ENCODE results near the gene SSRP1. TPM values are rescaled to one million over a fixed set of nuclear protein-coding genes. Genes with fewer than 3 reads are reported as not detected.

The SSRP1 gene
- total and polyA plus RNA-seq, 9 of the 15 experiments (the other 6 are each of a cell fraction or from before 2014, with no cell fraction given), result 91.1 to 416 (median 245) TPM

DNA sequence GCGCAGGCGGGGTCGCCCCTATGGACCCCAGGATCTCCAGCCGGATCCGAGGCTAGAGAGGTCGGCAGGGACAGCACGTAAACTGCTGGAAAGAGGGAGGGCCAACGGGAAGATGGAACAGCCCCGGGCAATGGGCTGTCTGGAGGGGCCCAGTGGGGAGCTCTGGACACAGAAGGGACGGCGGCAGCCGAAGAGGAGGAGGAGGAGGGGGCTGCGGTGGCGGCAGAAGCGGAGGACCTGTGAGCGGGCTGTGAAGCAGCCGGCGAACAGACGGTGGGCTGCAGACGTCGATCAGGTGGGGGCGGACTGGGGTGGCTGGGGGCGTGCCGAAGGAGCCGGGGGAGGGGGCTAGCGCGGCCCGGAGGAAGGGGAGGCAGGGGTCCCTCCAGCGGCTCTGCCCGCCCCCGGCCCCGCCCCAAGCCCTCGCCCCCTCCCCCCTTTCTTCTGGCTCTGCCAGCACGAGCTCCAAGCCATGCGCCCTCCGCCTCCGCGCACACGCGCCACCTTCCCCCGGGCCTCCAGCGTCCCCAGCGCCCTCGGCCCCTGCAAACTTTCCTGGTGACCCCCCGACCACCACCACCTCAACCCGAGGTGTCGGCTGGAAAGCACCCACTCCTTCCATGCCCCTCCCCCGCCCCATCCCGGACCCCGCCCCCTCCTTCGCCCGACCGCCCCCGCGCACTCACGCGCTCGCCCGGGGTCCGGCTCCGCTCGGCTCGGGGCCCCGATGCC lies 11.4 kb downstream of the SSRP1 start (continued):
- TF ChIP-seq, protein P1, sequence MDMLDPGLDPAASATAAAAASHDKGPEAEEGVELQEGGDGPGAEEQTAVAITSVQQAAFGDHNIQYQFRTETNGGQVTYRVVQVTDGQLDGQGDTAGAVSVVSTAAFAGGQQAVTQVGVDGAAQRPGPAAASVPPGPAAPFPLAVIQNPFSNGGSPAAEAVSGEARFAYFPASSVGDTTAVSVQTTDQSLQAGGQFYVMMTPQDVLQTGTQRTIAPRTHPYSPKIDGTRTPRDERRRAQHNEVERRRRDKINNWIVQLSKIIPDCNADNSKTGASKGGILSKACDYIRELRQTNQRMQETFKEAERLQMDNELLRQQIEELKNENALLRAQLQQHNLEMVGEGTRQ (CRISPR knock-in tag; IDR thresholded peaks at IDR 0.05), result no peak
- TF ChIP-seq EGR1 (conservative IDR thresholded peaks at IDR 0.05) (0 out of 2 replicates have a peak, but pooled peaks have one; percentile 15), JUND (IDR thresholded peaks at IDR 0.05; ENCODE audit: borderline replicate concordance, low read depth, low read length) (0 out of 2 replicates have a peak, but pooled peaks have one; percentile 30), JUND (tag; IDR thresholded peaks at IDR 0.05; ENCODE audit: borderline replicate concordance, low read depth, low read length) (no peak), MTA1 (IDR thresholded peaks at IDR 0.05; ENCODE audit: borderline replicate concordance) (no peak), NR2C2 (CRISPR knock-in tag; IDR thresholded peaks at IDR 0.05) (no peak), NR2C2 (tag; IDR thresholded peaks at IDR 0.05) (no peak), FOXK1 (CRISPR knock-in tag; IDR thresholded peaks at IDR 0.05; ENCODE audit: borderline replicate concordance) (no peak), MAZ (CRISPR knock-in tag; conservative IDR thresholded peaks at IDR 0.05 in 1 of 2, IDR thresholded peaks at IDR 0.05 in 1 of 2) (peak in 1 of 2 experiments; percentile 21; a peak in 1 of 4 replicates), FOS (IDR thresholded peaks at IDR 0.05; ENCODE audit: extremely low read depth, insufficient read length) (no peak), HDAC2 (IDR thresholded peaks at IDR 0.05) (0 out of 2 replicates have a peak, but pooled peaks have one; percentile 17), TBL1XR1 (IDR thresholded peaks at IDR 0.05; ENCODE audit: low read length in 2 of 2) (no peak), NFYB (IDR thresholded peaks at IDR 0.05; ENCODE audit: extremely low read depth, insufficient read length) (no peak), ETV1 (tag; conservative IDR thresholded peaks at IDR 0.05; ENCODE audit: low read depth) (no peak), PRPF4 (IDR thresholded peaks at IDR 0.05; ENCODE audit: insufficient read depth, low read depth, low read length, poor library complexity, severe bottlenecking) (no peak), RB1 (IDR thresholded peaks at IDR 0.05; ENCODE audit: low read depth) (peak; percentile 8; the same call in 1 of the 2 replicates), SMC3 (conservative IDR thresholded peaks at IDR 0.05; ENCODE audit: insufficient read depth, low read depth, low read length) (no peak)
- TF ChIP-seq, protein P2, sequence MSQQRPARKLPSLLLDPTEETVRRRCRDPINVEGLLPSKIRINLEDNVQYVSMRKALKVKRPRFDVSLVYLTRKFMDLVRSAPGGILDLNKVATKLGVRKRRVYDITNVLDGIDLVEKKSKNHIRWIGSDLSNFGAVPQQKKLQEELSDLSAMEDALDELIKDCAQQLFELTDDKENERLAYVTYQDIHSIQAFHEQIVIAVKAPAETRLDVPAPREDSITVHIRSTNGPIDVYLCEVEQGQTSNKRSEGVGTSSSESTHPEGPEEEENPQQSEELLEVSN (IDR thresholded peaks at IDR 0.05; ENCODE audit: borderline replicate concordance in 1 of 2, extremely low read depth in 1 of 2, insufficient read depth in 1 of 2, insufficient read length in 1 of 2, low read depth in 1 of 2, low read length in 1 of 2, poor library complexity in 1 of 2, severe bottlenecking in 1 of 2), result peak in 1 of 2 experiments; percentile 59
- TF ChIP-seq, protein P3, sequence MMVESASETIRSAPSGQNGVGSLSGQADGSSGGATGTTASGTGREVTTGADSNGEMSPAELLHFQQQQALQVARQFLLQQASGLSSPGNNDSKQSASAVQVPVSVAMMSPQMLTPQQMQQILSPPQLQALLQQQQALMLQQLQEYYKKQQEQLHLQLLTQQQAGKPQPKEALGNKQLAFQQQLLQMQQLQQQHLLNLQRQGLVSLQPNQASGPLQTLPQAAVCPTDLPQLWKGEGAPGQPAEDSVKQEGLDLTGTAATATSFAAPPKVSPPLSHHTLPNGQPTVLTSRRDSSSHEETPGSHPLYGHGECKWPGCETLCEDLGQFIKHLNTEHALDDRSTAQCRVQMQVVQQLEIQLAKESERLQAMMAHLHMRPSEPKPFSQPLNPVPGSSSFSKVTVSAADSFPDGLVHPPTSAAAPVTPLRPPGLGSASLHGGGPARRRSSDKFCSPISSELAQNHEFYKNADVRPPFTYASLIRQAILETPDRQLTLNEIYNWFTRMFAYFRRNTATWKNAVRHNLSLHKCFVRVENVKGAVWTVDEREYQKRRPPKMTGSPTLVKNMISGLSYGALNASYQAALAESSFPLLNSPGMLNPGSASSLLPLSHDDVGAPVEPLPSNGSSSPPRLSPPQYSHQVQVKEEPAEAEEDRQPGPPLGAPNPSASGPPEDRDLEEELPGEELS (CRISPR knock-in tag; IDR thresholded peaks at IDR 0.05; ENCODE audit: borderline replicate concordance), result no peak
- TF ChIP-seq, protein P4, sequence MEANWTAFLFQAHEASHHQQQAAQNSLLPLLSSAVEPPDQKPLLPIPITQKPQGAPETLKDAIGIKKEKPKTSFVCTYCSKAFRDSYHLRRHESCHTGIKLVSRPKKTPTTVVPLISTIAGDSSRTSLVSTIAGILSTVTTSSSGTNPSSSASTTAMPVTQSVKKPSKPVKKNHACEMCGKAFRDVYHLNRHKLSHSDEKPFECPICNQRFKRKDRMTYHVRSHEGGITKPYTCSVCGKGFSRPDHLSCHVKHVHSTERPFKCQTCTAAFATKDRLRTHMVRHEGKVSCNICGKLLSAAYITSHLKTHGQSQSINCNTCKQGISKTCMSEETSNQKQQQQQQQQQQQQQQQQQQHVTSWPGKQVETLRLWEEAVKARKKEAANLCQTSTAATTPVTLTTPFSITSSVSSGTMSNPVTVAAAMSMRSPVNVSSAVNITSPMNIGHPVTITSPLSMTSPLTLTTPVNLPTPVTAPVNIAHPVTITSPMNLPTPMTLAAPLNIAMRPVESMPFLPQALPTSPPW (CRISPR knock-in tag; IDR thresholded peaks at IDR 0.05), result peak; percentile 46

Data from K562 (cell line).